ENCODE results near the gene FAM24A.
"Not testable (repeated sequence)": the region's sequence is repeated elsewhere in the genome, so short reads cannot be mapped to it uniquely, and the experiment has no call there.

Gene FAM24A, protein sequence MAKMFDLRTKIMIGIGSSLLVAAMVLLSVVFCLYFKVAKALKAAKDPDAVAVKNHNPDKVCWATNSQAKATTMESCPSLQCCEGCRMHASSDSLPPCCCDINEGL

GRCh38 chr10:122910310-122910709, at the start of gene FAM24A:
Gene FAM24A (plus strand): TSS chr10:122910610. CDS start chr10:122911635, 1,025 bp downstream.
- DNase-seq (ENCODE audit: low spot score) = no peak

DNA sequence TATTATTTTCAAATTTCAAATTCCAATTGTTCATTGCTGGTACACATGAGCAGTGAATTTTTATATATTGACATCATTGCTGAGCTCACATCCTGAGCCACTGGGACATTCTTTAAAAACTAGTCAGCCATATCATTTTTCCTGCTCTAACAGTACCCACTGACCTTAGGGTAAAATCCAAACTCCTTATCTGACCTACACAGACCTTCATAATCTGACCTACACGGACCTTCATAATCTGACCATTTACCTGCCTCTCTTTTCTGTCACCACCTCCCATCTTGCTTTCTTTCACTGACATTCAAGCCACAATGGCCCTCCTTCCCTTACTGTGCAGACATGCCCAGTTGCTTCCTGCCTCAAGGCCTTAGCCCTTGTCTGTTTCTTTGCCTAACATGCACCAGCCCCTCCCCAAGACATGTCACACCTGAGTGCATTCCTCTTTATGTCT, 48.7 kb upstream of the FAM24A start:
- peak; percentile 80 for DNase-seq (ENCODE audit: low spot score)

DNA sequence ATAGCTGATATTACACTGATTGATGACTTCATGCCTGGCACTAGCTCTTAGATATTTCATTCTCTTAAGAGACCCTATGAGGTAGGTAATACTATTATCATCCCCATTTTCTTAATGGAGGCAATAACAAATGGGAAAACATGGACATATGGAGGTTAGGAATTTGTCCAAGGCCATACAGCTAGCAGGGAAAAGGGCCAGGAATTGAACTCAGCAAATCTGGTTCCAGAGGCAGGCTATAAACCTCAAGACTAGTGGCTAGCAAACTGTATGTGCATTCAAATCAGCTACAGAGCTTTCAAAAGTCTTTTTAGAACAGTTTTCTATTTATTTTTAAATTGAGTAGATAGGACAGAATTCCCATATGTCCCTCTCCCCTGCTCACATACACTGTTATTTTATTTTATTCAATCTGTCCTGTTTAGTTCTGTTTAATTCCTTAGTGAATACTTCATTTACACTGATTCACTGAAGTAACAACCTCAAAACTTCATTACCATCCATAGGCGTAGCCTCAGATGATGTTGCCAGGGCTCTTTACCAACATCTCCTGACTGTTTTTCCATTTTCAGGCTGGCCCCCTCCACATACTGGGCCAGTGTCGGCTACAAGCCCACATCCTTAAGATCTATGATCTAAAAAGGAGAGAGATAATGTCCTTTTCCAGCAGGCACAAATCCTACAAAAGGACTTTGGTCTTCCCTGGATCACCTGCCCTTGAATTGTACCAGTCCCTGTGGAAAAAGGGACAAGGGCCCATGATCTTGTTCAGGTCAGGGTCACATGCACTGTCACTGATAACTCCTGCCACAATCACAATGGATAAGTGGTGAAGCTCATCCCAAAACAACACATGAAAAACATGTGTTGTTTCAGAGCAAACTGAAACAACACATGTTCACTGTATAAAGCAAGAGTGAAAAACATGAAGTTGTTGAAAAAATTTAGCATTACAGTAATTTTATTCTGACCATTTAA, 46.9 kb upstream of the FAM24A start:
- DNase-seq (ENCODE audit: low spot score) = no peak

- DNase-seq (ENCODE audit: low spot score) = no peak
These were observed 46.2 kb upstream of the FAM24A start for GRCh38 chr10:122864194-122864592.

- peak; percentile 46 for DNase-seq (ENCODE audit: low spot score)
These were observed 45.5 kb upstream of the FAM24A start for GRCh38 chr10:122864901-122865300.

- DNase-seq (ENCODE audit: low spot score) = peak; percentile 73
These were observed 43.5 kb upstream of the FAM24A start for GRCh38 chr10:122866757-122867482.

DNA sequence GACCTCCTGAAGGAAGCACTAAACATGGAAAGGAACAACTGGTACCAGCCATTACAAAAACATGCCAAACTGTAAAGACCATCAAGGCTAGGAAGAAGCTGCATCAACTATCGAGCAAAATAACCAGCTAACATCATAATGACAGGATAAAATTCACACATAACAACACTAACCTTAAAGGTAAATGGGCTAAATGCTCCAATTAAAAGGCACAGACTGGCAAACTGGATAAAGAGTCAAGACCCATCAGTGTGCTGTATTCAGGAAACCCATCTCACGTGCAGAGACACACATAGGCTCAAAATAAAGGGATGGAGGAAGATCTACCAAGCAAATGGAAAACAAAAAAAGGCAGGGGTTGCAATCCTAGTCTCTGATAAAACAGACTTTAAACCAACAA, 41.6 kb upstream of the FAM24A start:
- not testable (repeated sequence) for DNase-seq (ENCODE audit: low spot score)

- not testable (repeated sequence) for DNase-seq (ENCODE audit: low spot score)
These were observed 38.5 kb upstream of the FAM24A start for GRCh38 chr10:122871947-122872346.

- no peak for DNase-seq (ENCODE audit: low spot score)
These were observed 34.5 kb upstream of the FAM24A start for GRCh38 chr10:122875843-122876466.

DNA sequence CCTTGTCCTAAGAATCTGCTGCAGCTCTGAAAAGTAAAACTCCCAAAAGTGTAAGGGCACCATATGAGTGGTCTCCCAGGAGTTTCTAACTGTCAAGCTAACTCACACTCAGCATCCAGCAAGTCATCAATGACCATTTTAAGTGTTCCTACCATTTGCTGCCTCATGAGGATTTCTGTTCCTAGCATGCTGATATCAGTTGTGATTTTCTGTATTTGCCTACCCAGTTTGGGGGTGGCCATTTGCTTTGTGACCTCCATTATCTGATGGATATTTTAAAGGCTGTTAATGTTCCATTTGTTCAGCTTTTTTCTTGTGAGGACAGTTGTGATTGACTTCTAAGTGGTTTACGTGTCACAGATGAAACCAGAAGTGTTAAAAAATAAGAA, 33.9 kb upstream of the FAM24A start:
- no peak for DNase-seq (ENCODE audit: low spot score)

DNA sequence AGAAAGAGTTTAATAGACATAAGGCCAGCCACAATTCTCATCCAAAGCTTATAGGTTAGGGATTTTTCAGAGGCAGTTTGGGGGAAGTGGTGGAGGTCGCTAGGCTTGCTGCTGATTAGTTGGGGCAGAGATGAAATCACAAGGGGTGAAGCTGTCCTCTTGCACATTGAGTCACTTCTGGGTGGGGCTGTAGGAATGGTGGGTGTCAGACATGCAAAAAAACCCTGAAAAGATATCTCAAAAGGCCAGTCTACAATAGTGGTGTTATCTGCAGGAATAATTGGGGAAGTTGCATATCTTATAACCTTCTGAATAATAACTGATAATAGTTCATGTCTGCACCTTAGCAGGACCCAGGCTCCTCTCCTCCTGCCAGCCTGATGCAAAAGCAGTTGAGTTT, 33.1 kb upstream of the FAM24A start:
- peak; percentile 18 for DNase-seq (ENCODE audit: low spot score)

DNA sequence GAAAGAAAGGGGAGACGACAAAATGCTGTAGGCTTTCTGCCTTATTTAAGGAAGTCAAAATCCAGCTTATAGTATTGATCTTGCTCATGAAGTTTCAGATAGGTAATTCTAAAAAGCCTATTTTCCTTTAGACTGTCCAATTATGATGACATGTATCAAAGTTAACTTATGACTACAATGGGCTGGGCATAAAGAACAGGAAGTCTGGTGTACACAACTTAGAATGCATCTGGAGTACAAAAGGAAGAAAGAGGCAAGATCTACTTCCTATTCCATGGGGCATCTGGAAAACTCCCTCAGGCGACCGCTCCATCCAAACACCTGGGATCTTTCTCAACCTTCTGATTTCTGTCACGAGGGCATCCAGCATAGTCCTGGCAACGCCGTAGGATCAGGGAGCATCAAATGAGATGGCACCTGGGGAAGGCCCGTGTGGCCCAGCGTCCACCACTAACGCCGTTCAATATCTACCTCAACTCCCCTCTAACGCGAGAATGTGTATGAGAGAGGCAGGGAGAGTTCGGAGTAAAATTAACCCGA, 31.5 kb upstream of the FAM24A start:
- peak; percentile 44 for DNase-seq (ENCODE audit: low spot score)

DNA sequence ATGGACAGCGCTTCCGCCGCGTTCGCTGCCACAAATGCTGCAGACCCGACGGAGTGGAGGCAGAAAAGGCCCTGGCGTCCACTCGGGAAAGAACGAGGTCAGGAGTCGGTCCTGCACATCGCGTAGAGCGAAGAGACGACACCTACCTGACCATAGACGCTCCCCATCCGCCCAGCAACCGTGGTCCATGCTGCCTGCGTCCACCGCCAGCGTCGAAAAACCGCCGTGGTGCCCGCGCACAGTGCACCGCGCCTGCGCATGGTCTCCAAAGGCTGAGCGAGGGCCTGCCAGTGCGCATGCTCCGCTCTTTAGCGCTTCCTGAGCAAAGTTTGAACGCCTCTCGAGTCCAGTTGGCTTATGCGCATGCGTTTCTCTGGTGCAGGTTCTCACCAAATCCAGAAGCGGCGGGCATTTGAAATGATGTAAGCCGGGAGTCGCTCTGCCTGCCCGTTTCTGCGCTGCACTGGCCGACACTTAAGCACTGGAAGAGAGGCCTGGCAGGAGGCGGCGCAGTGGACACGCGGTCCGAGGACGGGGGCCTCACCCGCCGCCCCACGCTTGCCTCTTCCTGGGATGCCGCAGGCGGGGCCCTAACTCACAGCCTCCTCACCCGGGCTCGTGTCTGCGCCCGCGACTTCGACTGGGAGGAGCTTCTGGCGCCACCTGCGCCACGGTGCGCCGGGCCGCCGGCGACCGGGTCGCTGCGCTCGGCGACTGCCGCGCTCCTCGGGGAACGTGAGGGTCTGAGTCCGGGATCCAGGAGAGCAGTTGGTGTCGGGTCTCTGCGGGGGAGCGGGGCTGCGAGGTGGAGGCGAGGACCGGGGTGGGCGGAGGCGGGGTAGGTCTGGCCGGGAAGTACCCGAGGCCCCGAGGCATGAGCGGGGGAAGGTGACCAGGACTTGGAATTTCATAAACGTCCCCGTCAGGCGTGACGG, 30.8 kb upstream of the FAM24A start, which contains the start of gene FAM24B:
TSS of gene FAM24B (minus strand) at position 243 of the 935 bp plus-strand sequence. CDS start 29,066 bp downstream, outside the sequence.
- peak; percentile 98 for DNase-seq (ENCODE audit: low spot score)

- DNase-seq (ENCODE audit: low spot score) = no peak
These were observed 27.6 kb upstream of the FAM24A start for GRCh38 chr10:122882766-122883165.

DNA sequence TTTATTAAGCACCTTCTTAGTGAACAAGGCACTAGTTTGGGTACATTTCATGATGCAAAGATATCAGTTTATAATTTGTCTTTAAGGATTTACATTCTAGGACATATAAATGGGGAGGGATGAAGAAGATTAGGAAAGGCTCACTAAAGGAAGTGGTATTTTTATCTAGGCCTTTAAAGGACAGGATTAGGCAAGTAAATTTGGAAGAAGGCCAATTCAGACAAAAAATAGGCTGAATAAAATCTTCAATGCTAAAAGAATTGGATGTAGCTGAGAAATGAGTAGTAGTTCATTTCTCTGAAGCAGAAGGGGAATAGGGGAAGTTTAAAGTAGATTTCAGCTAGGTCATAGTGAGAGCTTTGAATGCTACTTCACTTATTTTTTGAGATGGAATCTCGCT, 26.2 kb upstream of the FAM24A start:
- DNase-seq (ENCODE audit: low spot score) = no peak

- DNase-seq (ENCODE audit: low spot score) = no peak
These were observed 16.0 kb upstream of the FAM24A start for GRCh38 chr10:122894261-122894944.

GRCh38 chr10:122903861-122904260, 6.5 kb upstream of the FAM24A start:
- DNase-seq (ENCODE audit: low spot score) = not testable (repeated sequence)

DNA sequence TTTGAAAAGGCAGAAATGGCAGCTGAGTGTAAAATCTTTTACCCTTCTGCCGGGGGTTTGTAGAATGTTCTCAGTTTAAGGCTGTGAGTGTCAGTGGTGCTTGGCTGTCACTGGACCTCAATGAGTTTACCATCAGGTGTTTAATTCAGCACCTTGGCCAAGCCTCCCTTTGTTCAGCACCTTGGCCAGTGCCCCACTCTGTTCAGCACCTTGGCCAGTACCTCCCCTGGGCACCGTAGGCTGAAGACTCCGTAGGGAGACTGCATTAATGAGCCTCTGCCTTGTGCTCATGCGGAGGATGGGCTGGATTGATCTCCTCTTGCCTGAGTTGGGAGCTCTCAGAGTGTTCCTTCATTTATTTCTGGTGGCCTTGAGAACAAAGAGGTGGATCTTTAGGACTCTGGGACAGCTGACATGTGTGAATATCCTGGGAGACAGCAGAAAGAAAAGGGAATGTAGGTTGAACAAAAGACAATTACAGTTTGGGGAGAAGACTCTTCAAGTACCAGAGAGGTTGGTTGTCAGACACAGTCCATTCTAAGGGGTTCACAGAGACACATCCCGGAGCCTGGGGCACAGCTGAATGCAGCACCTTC, 1.6 kb downstream of the FAM24A start:
- DNase-seq (ENCODE audit: low spot score) = peak; percentile 55

- DNase-seq (ENCODE audit: low spot score) = no peak
These were observed 5.3 kb downstream of the FAM24A start for GRCh38 chr10:122915700-122916099.

- no peak for DNase-seq (ENCODE audit: low spot score)
These were observed 19.7 kb downstream of the FAM24A start for GRCh38 chr10:122930140-122930539.

Measured in kidney tubule cell (primary cell).